PC-3 (cell line): ENCODE measurements around the gene ALDH3A2. TPM values are rescaled to one million over a fixed set of nuclear protein-coding genes. Genes with fewer than 3 reads are reported as not detected.

Experiments
- ATAC-seq: fragments of 200-7000 bp; cut with Tn5 transposase; 2 replicates; pipeline ENCODE4 v1.9.1; 2020; ENCODE audit warnings: mild to moderate bottlenecking, moderate library complexity
- BruUV-seq: library from RNA; stranded (reverse); fragments of 400-500 nt; replicated peaks from 2 replicates; lab custom pipeline; 2021; lab: Mats Ljungman, UMichigan
- CTCF ChIA-PET: fragments of 300-600 bp; sonication (Branson Sonifier 250); formaldehyde crosslinking; loops from one replicate; lab custom pipeline; 2022; ENCODE audit warnings: antibody characterized with exemption; lab: Charles Lee
- POLR2A ChIA-PET: fragments of 300-600 bp; sonication (Branson Sonifier 250); formaldehyde crosslinking; loops from one replicate; lab custom pipeline; 2022; ENCODE audit warnings: antibody characterized with exemption; ENCODE audit not compliant: unreplicated experiment; lab: Charles Lee
- DNase-seq: peaks from one replicate; pipeline ENCODE4 v3.0.0-alpha.2; 2015
- H2AFZ ChIP-seq: fragments of 300-600 bp; sonication (generic); 2 replicates; pipeline ENCODE4 v1.6.0; 2016; ENCODE audit warnings: antibody characterized with exemption, low read length
- H3F3A ChIP-seq: fragments of 300-600 bp; sonication (generic); one replicate; pipeline ENCODE4 v1.6.0; 2017; ENCODE audit warnings: antibody characterized with exemption, low read length, control low read depth, mild to moderate bottlenecking; ENCODE audit not compliant: unreplicated experiment
- H3K27ac ChIP-seq: fragments of 300-600 bp; sonication (generic); 2 replicates; pipeline ENCODE4 v1.5.1; 2016; ENCODE audit warnings: mild to moderate bottlenecking, low read length
- H3K27me3 ChIP-seq: fragments of 300-600 bp; sonication (generic); 2 replicates; pipeline ENCODE4 v1.6.1; 2016; ENCODE audit warnings: low read length, mixed read lengths
- H3K36me3 ChIP-seq: fragments of 300-600 bp; sonication (generic); 2 replicates; pipeline ENCODE4 v1.6.1; 2016; ENCODE audit warnings: low read depth, mixed run types, low read length, mixed read lengths
- H3K4me1 ChIP-seq: fragments of 300-600 bp; sonication (generic); 2 replicates; pipeline ENCODE4 v1.5.1; 2016; ENCODE audit warnings: low read length; ENCODE audit not compliant: insufficient read depth
- H3K4me2 ChIP-seq: fragments of 300-600 bp; sonication (generic); 2 replicates; pipeline ENCODE4 v1.6.0; 2016; ENCODE audit warnings: low read length
- H3K4me3 ChIP-seq: fragments of 300-600 bp; sonication (generic); 2 replicates; pipeline ENCODE4 v1.5.1; 2016; ENCODE audit warnings: mild to moderate bottlenecking, low read length, mixed read lengths
- H3K79me2 ChIP-seq: fragments of 300-600 bp; sonication (generic); 2 replicates; pipeline ENCODE4 v1.6.1; 2017; ENCODE audit warnings: low read length, mixed read lengths
- H3K9ac ChIP-seq: fragments of 300-600 bp; sonication (generic); 2 replicates; pipeline ENCODE4 v1.6.0; 2016; ENCODE audit warnings: mild to moderate bottlenecking, low read length
- H3K9me2 ChIP-seq: fragments of 300-600 bp; sonication (generic); replicated peaks from 2 replicates; pipeline ENCODE4 v1.6.1; 2016; ENCODE audit warnings: mixed run types, low read length, mixed read lengths
- H3K9me3 ChIP-seq: fragments of 300-600 bp; sonication (generic); 2 replicates; pipeline ENCODE4 v1.6.1; 2016; ENCODE audit warnings: low read length, mixed read lengths
- H4K20me1 ChIP-seq: fragments of 300-600 bp; sonication (generic); 2 replicates; pipeline ENCODE4 v1.6.1; 2016; ENCODE audit warnings: low read length, mixed read lengths
- EZH2 ChIP-seq: fragments of 300-600 bp; sonication (generic); IDR thresholded peaks from one replicate; pipeline ENCODE4 v1.6.1; 2017; ENCODE audit warnings: antibody characterized with exemption, mild to moderate bottlenecking, low read length; ENCODE audit not compliant: unreplicated experiment
- EZH2phosphoT487 ChIP-seq: fragments of 300-600 bp; sonication (generic); IDR thresholded peaks from 2 replicates; pipeline ENCODE4 v1.6.1; 2018; ENCODE audit warnings: mild to moderate bottlenecking, antibody characterized with exemption, low read length, borderline replicate concordance
- intact Hi-C: fragments of 100-400 bp; cut with micrococcal nuclease; formaldehyde crosslinking; loops from 2 replicates; pipeline ENCODE4 v1.9.0; 2023
- total RNA-seq: library from RNA; depleted of rRNA; stranded (reverse); fragments of >200 nt; gene quantifications from 2 replicates; pipeline ENCODE4 v1.2.3, GENCODE V29; 2014
- TF ChIP-seq, protein P1 (sequence below): fragments of 300-600 bp; sonication (generic); conservative IDR thresholded peaks from 2 replicates; pipeline ENCODE4 v1.5.1; 2017; ENCODE audit warnings: antibody characterized with exemption, low read depth, mild to moderate bottlenecking, low read length

ALDH3A2 gene
- total RNA-seq, 1 experiment from 2014 or later: 125 TPM

DNA sequence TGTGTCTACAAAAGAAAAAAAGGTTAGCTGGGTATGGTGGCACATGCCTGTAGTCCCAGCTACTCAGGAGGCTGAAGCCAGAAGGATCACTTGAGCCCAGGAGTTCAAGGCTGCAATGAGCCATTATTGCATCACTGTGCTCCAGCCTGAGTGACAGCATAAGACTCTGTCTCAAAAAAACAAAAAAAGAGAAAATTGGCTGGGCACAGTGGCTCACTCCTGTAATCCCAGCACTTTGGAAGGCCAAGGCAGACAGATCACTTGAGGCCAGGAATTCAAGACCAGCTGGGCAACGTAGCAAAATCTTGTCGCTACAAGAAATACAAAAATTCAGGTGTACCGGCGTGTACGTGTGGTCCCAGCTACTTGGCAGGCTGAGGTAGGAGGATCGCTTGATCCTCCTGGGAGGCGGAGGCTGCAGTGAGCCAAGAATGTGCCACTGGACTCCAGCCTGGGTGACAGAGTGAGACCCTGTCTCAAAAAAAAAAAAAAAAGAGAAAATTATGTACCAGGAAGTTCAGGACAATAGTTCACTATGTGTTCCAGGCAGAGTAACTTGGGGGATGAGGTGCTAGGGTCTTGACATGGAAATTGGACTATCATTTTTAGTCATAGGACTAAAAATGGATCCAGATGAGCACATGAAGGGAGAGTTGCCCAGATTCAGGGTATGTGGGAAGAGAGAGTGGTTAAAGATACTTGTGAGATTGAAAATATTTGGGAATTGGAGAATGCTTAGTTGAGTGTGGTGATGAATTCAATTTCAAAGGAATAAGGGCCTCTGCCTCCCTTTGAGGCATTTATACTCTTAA is 11.0 kb downstream of the ALDH3A2 start:
- H3F3A ChIP-seq: no peaks in the 10 kb centered on the region
- H2AFZ ChIP-seq: no peak overlapping the region
- TF ChIP-seq EZH2 (no peak), EZH2phosphoT487 (no peak)
- TF ChIP-seq, protein P1, sequence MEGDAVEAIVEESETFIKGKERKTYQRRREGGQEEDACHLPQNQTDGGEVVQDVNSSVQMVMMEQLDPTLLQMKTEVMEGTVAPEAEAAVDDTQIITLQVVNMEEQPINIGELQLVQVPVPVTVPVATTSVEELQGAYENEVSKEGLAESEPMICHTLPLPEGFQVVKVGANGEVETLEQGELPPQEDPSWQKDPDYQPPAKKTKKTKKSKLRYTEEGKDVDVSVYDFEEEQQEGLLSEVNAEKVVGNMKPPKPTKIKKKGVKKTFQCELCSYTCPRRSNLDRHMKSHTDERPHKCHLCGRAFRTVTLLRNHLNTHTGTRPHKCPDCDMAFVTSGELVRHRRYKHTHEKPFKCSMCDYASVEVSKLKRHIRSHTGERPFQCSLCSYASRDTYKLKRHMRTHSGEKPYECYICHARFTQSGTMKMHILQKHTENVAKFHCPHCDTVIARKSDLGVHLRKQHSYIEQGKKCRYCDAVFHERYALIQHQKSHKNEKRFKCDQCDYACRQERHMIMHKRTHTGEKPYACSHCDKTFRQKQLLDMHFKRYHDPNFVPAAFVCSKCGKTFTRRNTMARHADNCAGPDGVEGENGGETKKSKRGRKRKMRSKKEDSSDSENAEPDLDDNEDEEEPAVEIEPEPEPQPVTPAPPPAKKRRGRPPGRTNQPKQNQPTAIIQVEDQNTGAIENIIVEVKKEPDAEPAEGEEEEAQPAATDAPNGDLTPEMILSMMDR: no peak
- intact Hi-C loops: no loop called here
- CTCF ChIA-PET: no interaction called here
- DNase-seq (no peak), ATAC-seq (no peak)
- H4K20me1 ChIP-seq: 0 out of 2 replicates have a peak, but pooled peaks cover 4% of the 10 kb centered on the region
- peaks cover 74% of the 10 kb centered on the region for H3K36me3 ChIP-seq
- no TSS peak for BruUV-seq
- H3K4me1 ChIP-seq: peaks cover 37% of the 10 kb centered on the region
- H3K9ac ChIP-seq: peak overlapping the region; percentile 4; the same call in 1 of the 2 replicates
- no peak overlapping the region for H3K4me3 ChIP-seq
- H3K27ac ChIP-seq: peak overlapping the region; percentile 74
- POLR2A ChIA-PET: no interaction called here
- H3K9me3 ChIP-seq: no peaks in the 10 kb centered on the region
- no peaks in the 10 kb centered on the region for H3K27me3 ChIP-seq
- H3K4me2 ChIP-seq: peak overlapping the region; percentile 45
- H3K9me2 ChIP-seq: no peaks in the 10 kb centered on the region
- peaks cover 41% of the 10 kb centered on the region for H3K79me2 ChIP-seq

DNA sequence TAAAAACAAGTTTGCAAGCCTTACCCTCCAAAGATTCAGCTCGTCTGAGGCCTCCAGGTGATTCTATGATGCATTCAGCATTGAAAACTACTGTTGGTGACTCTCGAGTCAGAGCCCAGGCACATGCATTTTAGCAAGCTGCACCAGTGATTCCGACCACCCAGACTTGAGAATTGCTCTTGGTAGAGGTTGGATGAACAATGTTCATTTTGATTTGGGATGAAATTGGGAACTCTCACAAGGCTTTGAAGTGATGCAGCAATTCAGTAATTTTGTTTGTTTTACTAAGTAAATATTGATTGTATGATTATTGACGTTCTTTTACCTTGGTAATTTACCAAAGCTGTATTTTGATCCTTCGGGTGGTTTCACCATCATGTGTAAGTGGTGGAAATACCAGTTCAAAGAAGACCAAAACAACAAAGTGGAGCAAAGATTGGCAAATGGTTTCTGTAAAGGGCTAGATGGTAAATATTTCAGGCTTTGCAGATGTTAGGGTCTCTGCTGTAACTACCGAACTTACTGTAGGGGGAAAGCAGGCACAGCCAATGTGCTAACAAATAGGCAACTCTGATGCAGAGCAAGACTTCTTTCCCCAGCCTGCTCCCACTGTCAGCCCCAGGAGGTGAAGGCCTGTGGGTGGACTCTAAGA is 11.8 kb downstream of the ALDH3A2 start:
- no TSS peak for BruUV-seq
- ChIA-PET POLR2A (no interaction called here), CTCF (no interaction called here)
- Histone ChIP-seq H3K79me2 (peaks cover 33% of the 10 kb centered on the region), H3K9ac (peak overlapping the region; percentile 4; the same call in 1 of the 2 replicates), H3K27me3 (no peaks in the 10 kb centered on the region), H3K9me2 (no peaks in the 10 kb centered on the region), H4K20me1 (0 out of 2 replicates have a peak, but pooled peaks cover 4% of the 10 kb centered on the region), H3F3A (no peaks in the 10 kb centered on the region), H3K27ac (peak overlapping the region; percentile 74), H3K4me1 (peaks cover 37% of the 10 kb centered on the region), H3K4me3 (no peak overlapping the region), H3K4me2 (peak overlapping the region; percentile 45), H2AFZ (no peak overlapping the region), H3K9me3 (no peaks in the 10 kb centered on the region), H3K36me3 (peaks cover 68% of the 10 kb centered on the region)
- ATAC-seq: peak; percentile 70
- intact Hi-C loops: no loop called here
- no peak for TF ChIP-seq EZH2phosphoT487
- TF ChIP-seq, protein P1: no peak
- peak; percentile 83 for DNase-seq
